ENCODE results near the gene ABCA2.

DNA sequence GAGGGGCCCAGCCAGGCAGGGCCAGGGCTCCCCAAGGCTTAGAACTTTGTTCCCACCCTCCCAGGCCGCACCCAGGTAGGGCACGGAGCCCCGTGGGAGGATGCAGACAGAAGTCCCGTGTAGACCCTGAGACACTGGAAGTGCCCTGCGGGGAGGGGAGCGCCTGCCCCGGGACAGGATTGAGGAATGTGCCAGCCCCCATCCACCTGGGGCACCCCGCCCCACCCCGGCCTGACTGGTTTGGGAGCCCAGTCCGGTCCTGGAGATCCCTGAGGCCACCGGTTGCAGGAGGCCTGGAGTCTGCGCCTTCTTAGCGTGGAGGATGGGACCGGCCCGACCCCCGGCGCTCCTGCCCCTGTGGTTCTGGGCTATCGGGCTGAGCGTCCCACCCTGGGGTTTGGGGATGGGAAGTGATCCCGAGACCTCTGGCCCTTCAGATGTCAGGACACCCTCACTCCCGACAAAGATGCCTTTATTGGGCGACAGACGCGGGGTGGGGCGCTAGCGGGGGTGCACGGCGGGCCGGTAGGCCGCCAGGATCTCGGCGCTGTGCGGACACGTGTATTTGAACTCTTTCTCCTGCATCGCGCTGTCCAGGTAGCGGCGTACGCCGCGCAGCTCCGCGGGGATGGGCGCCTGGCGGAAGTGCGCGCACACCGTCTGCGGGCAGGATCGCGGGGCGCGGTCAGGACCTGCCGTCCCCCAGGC lies 33.7 kb downstream of the ABCA2 start:
- no peak for TF ChIP-seq POLR2A (IDR thresholded peaks at IDR 0.05)
- TF ChIP-seq, protein P1, sequence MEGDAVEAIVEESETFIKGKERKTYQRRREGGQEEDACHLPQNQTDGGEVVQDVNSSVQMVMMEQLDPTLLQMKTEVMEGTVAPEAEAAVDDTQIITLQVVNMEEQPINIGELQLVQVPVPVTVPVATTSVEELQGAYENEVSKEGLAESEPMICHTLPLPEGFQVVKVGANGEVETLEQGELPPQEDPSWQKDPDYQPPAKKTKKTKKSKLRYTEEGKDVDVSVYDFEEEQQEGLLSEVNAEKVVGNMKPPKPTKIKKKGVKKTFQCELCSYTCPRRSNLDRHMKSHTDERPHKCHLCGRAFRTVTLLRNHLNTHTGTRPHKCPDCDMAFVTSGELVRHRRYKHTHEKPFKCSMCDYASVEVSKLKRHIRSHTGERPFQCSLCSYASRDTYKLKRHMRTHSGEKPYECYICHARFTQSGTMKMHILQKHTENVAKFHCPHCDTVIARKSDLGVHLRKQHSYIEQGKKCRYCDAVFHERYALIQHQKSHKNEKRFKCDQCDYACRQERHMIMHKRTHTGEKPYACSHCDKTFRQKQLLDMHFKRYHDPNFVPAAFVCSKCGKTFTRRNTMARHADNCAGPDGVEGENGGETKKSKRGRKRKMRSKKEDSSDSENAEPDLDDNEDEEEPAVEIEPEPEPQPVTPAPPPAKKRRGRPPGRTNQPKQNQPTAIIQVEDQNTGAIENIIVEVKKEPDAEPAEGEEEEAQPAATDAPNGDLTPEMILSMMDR (IDR thresholded peaks at IDR 0.05): no peak
- no peak for TF ChIP-seq EP300 (IDR thresholded peaks at IDR 0.05)
- no peak for TF ChIP-seq POLR2AphosphoS5 (IDR thresholded peaks at IDR 0.05)

All from stomach (tissue), 4 donors.